Midbrain (tissue), 1 donor: ENCODE results near the gene HSD17B3.
"Not testable (repeated sequence)": the region's sequence is repeated elsewhere in the genome, so short reads cannot be mapped to it uniquely, and the experiment has no call there.

Experiments used
- DNase-seq: peaks from one replicate; lab custom pipeline; 2025; lab: John Stamatoyannopoulos, UW

The HSD17B3 gene

GRCh38 chr9:96236337-96236736 lies 65.6 kb downstream of the HSD17B3 start:
- not testable (repeated sequence) for DNase-seq

DNA sequence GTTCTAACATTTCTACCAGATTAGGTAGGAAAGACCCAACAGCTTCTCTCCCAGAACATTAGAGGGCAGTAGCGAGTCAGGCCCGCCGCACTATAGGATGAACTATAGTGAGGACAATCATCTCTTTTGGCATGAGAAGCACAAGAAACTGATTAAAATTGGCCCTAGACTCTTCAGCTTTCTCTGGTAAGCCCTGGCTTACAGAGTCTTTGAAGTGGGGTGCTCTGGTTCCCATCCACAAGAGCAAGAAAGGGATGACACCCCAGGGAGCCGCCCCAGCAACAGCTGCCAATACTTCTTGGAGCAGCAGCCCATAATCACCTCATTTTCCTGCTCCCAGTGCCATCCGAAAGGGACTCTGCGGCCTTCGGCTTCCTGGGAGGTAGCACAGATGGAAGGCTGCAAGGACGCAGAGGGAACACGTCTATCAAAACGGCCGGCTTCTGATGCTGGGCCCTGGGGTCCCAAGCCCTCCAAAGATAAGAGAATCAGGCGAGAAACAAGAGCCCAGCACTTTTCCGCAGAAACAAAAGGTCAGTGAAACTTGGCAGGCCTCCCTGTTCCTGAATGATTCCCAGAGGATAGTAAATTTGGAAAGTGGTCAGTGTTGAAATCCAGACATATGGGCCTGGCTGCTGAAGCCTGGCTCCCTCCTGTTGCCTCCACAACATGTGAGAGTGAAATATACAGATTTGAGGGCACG lies 69.3 kb downstream of the HSD17B3 start:
- peak; percentile 33 for DNase-seq

DNA sequence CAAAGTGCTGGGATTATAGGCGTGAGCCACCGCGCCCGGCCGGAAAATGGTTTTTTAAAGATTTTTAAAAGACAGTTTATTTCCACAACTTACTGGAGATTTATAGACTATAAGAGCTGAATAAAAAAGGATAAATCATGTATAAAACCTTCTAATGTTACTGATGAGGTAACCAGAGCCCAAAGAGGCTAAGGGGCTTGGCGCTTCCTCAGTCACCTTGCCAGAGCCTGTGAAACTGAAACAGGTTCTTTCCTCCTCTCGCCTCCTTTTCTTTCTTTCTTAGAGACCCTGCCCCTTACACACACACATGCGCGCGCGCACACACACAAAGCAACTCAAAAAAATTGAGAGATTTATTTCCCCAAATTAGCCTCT lies 69.8 kb downstream of the HSD17B3 start:
- DNase-seq, result no peak

- DNase-seq, result no peak
These were observed 72.0 kb downstream of the HSD17B3 start for GRCh38 chr9:96230002-96230401.

DNA sequence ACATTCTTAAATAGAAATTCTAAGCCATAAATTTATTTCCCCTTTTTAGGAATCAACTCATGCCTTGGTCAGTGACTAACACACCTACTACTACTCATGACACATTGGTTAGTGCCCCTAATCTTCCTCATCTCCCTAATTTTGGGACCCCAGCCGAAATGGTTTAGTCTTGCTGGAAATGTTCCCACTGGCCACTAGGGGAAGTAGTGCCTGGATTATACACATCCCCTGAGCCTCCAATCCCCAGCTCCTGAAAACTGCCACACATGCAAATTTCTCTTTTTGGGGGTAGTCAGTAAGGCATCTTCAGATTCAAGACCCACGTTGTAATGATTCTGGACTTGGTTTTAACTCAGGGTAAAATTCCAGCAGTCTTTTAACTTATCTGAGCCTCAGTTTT lies 79.8 kb downstream of the HSD17B3 start:
- no peak for DNase-seq

- DNase-seq, result no peak
These were observed 82.1 kb downstream of the HSD17B3 start for GRCh38 chr9:96219900-96220257.

GRCh38 chr9:96219026-96219899 lies 82.7 kb downstream of the HSD17B3 start:
- no peak for DNase-seq

- peak; percentile 81 for DNase-seq
These were observed 84.0 kb downstream of the HSD17B3 start for GRCh38 chr9:96217754-96218693.

DNA sequence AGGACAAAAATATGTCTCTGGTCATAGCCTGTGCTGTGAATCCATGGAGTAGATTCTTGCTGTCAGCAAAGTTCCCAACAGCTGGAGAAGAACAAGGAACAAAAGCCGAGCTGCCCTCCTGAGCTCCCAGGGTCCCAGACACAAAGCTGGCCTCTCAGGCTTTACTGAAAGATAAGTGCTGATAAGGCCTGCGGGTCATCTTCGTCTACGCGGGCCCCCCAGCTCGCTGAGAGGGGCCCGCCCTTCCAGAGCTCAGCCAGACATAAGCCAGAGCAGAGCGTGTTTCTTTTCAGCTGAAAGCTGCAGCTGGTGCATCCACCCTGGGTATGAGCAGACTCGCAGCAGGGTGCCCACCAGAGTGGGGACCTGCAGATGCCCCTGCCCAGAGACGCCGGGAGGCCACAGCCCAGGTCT lies 84.7 kb downstream of the HSD17B3 start:
- peak; percentile 15 for DNase-seq

DNA sequence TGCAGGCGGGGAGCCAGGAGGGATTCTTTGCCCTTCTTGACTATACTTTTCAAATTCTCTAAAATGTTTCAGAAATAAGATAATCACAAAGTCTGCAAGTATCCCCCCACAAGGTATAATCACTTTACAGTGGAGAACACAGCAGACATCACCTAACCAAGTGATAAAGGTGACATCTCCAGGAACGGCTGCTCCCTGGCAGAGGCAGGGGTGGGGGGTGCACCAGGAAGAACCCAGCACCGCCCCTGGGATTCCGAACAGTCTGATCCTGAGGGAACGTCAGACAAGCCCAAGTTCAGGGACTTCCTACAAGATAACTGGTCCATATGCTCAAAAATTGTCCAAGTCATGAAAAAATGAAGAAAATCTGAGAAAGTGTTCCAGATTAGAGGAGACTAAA lies 85.4 kb downstream of the HSD17B3 start:
- DNase-seq, result no peak

DNA sequence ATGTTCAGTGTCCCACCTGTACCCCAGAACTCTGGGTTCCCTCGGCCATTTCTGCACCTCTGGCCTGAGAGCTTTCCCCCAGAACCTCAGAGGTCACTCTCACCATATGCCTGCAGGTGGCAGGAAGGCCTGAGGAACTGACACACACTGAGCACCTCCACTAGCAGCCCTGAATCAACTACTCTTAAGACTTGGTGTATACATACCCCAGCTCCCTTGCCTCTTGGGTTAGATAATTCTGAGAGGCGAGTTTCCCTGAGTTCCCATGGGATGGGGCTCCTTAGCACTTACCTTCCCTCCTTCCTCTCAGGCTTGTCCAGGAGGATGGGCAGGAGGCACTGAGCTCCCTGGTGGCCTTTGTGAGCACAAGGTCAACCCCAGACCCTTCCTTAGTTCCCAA lies 86.1 kb downstream of the HSD17B3 start:
- no peak for DNase-seq

GRCh38 chr9:96214635-96215034 lies 87.3 kb downstream of the HSD17B3 start:
- DNase-seq, result no peak

GRCh38 chr9:96209407-96210271 lies 92.3 kb downstream of the HSD17B3 start:
- no peak for DNase-seq

DNA sequence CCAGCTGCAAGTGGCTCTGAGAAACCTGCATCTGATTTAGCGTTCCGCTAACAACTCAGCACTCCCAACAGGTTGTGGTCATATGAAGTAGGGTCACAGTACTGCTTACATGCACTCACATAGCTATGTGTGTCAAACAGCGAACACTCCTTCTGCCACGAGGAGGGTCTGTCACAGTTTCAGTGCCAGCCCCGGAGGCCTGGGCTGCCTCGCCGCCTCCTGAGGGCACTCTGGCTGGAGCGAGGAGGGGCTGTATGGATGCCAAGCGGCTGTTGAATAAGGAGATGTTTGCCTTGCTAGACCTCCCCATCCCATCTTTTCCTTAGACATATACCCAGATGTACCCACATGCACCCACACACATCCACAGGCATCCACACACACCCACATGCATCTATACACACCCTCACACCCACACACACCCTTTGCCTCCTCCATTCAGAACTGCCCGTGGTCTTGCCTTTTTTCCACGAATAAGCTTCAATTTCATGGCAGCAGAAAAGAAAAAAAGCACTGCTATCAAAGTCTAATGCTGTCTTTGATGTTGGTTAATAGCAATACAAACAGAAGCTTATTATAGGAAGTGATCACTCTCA lies 95.7 kb downstream of the HSD17B3 start:
- no peak for DNase-seq

- DNase-seq, result no peak
These were observed 97.1 kb downstream of the HSD17B3 start for GRCh38 chr9:96204853-96205252.

DNA sequence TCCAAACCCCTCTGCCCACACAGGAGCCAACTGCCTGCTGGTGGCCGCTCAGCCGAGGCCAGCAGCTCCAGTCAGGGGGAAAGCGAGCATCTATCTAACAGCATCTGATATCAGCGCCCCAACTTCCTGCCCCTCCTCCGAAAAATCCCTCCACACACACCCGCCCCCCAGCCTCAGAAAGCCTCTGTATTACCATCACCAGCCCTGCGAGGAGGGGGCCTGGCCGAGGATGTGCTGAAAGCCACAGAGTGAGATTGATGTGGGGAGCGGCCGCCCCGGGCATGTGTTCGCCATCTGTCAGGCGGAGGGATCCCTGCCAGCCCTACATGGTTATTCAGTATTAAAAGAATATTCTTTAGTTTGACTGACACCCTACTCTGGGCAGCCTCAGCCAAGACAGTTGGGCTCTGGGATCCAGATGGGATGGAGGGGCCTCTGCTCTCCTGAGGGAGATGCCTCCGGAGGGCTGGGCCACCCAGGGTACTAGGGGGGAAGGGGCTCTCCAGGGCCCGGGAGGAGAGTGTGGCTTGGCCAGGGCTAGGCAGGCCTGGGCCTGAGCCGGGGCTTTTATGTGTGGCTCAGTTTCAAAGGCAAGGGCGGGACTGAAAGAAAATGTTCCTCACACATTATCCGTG lies 98.0 kb downstream of the HSD17B3 start:
- DNase-seq, result no peak

GRCh38 chr9:96202971-96203780 lies 98.8 kb downstream of the HSD17B3 start:
- no peak for DNase-seq

DNA sequence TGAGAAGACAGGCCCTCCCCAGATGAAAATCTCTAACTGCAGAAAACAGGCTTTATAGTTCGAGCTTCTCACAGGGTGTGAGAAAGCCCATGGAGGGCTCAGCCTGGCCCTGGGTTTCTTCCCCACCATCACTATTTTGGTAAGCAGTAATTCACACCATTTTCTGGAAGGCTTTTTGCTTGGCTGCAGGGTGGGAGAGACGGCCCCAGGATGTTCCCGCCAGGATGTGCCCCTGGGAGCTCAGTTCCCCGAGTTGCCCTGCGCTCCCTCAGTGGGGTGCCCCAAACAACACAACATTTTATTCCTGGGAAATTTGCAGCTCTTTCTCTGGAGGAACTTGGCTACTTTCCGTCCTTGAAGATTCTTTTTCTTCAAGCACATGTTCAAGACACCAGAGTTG lies 100.8 kb downstream of the HSD17B3 start:
- DNase-seq, result no peak

GRCh38 chr9:96199006-96199405 lies 103.0 kb downstream of the HSD17B3 start:
- DNase-seq, result no peak

DNA sequence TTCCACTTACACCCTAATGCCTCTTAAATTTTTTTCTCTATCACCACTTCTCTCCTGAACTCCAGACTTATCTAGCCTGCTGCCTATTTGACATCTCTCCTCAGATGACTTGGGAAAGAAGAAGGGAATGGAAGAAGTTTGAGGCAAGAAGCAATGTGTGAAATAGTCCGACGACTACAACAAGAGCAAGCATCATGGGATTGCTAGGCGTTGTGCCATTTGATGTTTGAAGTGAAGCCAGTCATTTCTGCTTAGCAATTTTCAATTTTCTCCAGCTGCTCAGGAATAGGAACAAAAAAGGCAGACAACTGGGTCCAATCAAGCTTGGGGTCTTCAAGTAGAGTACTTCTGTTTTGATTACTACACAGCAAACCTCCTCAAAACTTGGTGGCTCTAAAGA lies 106.4 kb downstream of the HSD17B3 start:
- DNase-seq, result no peak
